NB4 (cell line): ENCODE results near the gene TCF7.

Experiments used
- DNase-seq: peaks from one replicate; pipeline ENCODE4 v3.0.0; 2010; ENCODE audit warnings: low read depth
- H3K4me3 ChIP-seq: one replicate; pipeline ENCODE4 v1.5.1; 2011; ENCODE audit warnings: mild to moderate bottlenecking, low read depth, low read length, moderate library complexity
- MAX ChIP-seq: IDR thresholded peaks from 2 replicates; pipeline ENCODE4 v1.6.1; 2011; ENCODE audit warnings: low read depth, low read length
- MYC ChIP-seq: IDR thresholded peaks from 2 replicates; pipeline ENCODE4 v1.6.1; 2011; ENCODE audit warnings: low read depth, low read length
- POLR2A ChIP-seq: IDR thresholded peaks from 2 replicates; pipeline ENCODE4 v1.6.1; 2011; ENCODE audit warnings: mild to moderate bottlenecking; ENCODE audit not compliant: insufficient read length; ENCODE audit errors: extremely low read depth
- TF ChIP-seq, protein P1 (sequence below): IDR thresholded peaks from one replicate; pipeline ENCODE4 v1.5.1; 2012; ENCODE audit warnings: low read depth, low read length

The TCF7 gene

GRCh38 chr5:134133188-134133994 lies 18.9 kb downstream of the TCF7 start:
- no peak overlapping the region for H3K4me3 ChIP-seq
- DNase-seq = no peak
- no peak for TF ChIP-seq MYC
- TF ChIP-seq, protein P1, sequence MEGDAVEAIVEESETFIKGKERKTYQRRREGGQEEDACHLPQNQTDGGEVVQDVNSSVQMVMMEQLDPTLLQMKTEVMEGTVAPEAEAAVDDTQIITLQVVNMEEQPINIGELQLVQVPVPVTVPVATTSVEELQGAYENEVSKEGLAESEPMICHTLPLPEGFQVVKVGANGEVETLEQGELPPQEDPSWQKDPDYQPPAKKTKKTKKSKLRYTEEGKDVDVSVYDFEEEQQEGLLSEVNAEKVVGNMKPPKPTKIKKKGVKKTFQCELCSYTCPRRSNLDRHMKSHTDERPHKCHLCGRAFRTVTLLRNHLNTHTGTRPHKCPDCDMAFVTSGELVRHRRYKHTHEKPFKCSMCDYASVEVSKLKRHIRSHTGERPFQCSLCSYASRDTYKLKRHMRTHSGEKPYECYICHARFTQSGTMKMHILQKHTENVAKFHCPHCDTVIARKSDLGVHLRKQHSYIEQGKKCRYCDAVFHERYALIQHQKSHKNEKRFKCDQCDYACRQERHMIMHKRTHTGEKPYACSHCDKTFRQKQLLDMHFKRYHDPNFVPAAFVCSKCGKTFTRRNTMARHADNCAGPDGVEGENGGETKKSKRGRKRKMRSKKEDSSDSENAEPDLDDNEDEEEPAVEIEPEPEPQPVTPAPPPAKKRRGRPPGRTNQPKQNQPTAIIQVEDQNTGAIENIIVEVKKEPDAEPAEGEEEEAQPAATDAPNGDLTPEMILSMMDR = no peak
- TF ChIP-seq MAX = no peak
- TF ChIP-seq POLR2A = no peak

DNA sequence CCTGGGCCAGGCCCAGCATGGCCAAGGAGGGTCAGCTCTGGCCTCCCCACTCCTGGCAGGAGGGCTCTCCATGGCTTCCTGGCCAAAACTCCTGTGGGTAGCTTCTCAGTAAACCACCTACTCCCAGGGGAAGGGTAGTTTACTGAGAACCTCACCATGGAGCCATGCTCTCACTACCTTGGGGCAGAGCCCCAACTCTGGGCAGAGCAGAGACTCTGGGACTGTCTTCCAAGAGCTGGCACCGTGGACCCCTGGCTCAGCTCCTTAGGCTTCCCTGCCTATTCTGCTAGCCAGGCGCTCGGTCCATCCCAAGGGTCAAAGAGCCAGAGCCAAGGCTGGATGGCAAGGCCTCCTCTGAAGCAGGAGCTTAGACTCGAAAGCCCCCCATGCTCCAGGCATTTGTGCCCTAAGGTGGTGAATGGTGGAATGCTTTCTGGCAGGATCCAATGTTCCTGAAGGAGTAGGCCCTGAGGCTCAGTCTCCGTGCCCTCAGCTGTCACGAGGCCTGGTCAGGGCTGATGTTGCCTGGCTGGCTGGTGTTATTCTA lies 19.6 kb downstream of the TCF7 start:
- H3K4me3 ChIP-seq = no peak overlapping the region
- TF ChIP-seq, protein P1 = no peak
- TF ChIP-seq MYC (no peak), MAX (no peak), POLR2A (no peak)
- no peak for DNase-seq

DNA sequence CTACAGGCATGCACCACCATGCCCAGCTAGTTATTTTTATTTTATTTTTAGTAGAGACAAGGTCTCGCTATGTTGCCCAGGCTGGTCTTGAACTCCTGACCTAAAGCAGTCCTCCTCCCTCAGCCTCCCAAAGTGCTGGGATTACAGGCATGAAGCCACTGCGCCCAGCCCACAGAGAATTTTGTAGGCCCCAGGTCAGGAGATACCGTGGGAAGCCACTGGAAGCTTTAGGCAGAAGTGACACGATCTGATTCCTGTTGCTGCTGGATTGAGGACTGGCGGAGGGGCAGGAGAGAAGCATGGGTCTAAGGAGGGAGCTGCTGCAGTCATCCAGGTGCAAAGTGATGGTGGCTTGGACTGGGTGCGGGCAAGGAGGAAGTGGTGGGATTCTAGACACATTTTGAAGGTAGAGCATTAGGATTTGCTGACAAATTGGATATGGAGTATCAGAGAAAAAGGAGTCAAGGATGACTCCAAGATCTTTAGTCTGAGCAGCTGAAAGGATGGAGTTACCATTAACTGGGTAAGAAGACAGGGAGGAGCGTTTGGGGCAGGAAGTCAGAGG lies 20.7 kb downstream of the TCF7 start:
- no peak overlapping the region for H3K4me3 ChIP-seq
- TF ChIP-seq MAX (no peak), MYC (no peak), POLR2A (no peak)
- TF ChIP-seq, protein P1 = no peak
- DNase-seq = no peak

DNA sequence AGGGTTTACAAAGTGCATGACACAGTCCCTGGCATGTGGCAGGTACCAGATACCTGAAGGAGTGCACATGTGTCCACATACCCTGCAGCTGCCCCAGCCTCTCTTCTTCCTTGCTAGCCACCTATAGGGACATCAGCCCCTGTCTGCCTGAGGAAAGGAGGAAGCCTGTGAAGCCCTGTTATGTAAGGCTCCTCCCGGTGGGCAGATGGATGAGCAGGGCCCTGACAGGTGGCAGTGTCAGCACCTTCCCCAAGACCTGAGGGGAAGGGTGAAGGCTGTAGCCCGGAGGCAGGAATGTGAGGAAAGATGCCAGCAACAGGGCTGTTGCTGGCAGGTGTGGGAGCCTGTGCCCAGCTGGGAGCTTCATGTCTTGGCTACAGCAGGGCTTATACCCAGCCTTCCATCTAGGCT lies 21.7 kb downstream of the TCF7 start:
- no peak for TF ChIP-seq MYC
- TF ChIP-seq, protein P1 = no peak
- TF ChIP-seq MAX = no peak
- TF ChIP-seq POLR2A = no peak
- no peak for DNase-seq
- no peak overlapping the region for H3K4me3 ChIP-seq

DNA sequence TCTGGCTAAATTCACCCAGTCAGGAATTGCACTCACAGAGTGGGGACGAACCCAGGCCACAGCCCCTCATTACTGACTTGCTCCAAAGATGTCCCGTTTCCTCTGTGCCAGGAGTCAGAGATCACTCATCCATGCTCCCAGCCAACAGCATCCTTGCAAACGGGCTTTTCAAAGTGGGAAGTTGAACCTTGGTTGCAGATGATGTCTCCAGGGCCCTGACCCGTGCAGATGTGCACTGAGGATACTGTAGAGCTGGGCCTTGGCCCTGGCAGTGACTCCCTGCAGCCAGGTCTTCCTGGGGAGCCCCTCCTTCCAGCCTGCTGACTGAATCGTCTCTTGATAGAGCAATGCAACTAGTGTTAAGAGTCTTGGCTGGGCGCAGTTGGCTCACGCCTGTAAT lies 22.3 kb downstream of the TCF7 start:
- TF ChIP-seq POLR2A (no peak), MYC (no peak), MAX (no peak)
- TF ChIP-seq, protein P1 = no peak
- DNase-seq = no peak
- no peak overlapping the region for H3K4me3 ChIP-seq
